A549 treated with AZD2906 at 1 μM for 4 hours (cell line): Measurements from ENCODE around the gene RAB11FIP2. TPM values are rescaled to one million over a fixed set of nuclear protein-coding genes. Genes with fewer than 3 reads are reported as not detected.

Experiments
- total RNA-seq: library from RNA; stranded (reverse); fragments of 200-300 nt; extraction: Qiagen RNA extraction; gene quantifications from 5 replicates; pipeline ENCODE4 v1.2.3, GENCODE V29; 2022

Gene RAB11FIP2
- 5.8 to 12.2 TPM (median 7.8 TPM) in 5 replicates for total RNA-seq

GRCh38 chr10:118046395-118047156, at the start of gene RAB11FIP2:
RAB11FIP2 (minus strand) TSS chr10:118046941; CDS start chr10:118046163, 778 bp downstream.

